ENCODE results near the gene HDAC7. TPM values are rescaled to one million over a fixed set of nuclear protein-coding genes. Genes with fewer than 3 reads are reported as not detected.
A peak's percentile ranks its signal among the peaks of the same experiment; 100 is the strongest.

HDAC7 gene
- total and polyA plus RNA-seq, 2 of the 13 experiments (the other 11 are each of a cell fraction or from before 2014, with no cell fraction given): 4.6 to 10.8 TPM

DNA sequence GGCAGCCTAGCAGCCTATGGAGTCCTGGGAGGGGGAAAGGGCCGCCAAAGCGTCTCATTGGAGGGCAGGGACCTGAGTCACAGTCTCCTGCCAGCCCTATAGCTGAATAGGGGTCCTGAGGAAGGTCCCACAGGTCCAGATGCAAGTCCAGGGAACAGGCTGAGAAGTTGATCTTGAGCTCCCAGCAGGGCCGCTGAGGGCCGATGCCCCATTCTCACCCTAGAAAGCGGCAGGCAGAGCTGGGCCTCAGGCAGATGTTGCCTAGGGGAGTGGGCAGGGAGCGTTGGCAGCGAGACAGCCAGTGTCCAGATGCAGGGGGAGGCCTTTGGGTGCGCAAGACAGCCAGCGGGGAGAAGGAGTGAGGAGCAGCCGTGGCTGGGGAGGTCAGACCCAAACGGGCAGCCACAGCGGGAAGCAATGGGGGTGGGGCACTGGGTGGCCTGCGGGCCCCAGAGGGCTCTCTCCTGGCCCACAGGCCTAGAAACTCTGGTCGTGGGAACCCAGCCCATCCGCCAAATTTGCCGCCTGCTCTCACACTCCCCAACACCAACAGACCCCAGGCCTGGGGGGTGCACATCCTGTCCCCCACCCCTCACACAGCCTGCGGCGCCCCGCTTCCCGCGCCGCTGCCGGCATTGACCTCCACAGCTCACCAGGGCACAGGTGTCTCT, 1.1 kb downstream of the HDAC7 start (continued):
- TF ChIP-seq ZNF318 (CRISPR knock-in tag; IDR thresholded peaks at IDR 0.05) (no peak), ZBTB42 (CRISPR knock-in tag; IDR thresholded peaks at IDR 0.05) (0 out of 2 replicates have a peak, but pooled peaks have one; percentile 65), ZNF225 (CRISPR knock-in tag; IDR thresholded peaks at IDR 0.05) (no peak), ZNF274 (CRISPR knock-in tag; IDR thresholded peaks at IDR 0.05) (0 out of 2 replicates have a peak, but pooled peaks have one; percentile 12)

Data from HepG2 (cell line).